GM21367 (cell line): ENCODE data around the gene CDKN1B.
A peak's percentile ranks its signal among the peaks of the same experiment; 100 is the strongest.

Experiments used
- ATAC-seq: cut with Tn5 transposase; IDR thresholded peaks from one replicate; pipeline ENCODE4 v1.9.1; 2021; ENCODE audit not compliant: unreplicated experiment

CDKN1B gene

DNA sequence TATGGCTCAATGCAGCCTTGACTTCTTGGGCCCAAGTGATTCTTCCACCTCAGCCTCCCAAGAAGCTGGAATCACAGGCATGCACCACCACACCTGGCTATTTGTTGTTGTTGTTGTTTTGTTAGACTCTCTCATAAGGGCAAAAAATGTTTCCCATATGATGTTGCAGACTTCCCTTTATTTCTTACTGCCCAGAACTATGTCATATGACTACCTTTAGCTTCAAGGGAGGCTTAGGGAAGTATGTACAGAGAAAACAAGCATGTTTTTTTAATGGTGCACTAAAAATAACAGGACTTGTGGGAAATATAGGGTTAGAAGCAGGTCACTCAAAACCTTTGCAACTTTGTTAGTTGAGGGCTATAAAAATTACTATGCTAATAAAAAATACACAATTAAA is 16.9 kb upstream of the CDKN1B start:
- ATAC-seq: no peak

DNA sequence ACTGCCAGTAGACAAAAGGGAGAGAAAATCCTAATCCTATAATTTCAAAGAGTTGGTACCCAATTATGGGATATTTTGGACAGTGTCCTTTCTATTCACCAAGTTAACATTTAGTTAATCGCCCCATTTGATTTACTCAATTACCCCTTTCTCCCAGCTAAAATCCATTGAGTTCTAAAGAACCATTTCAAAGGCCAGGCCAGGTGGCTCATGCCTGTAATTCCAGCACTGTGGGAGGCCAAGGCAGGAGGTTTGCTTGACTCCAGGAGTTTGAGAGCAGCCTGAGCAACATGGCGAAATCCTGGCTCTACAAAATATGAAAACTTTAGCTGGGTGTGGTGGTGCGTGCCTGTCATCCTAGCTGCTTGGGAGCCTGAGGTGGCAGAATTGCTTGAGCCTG is 15.7 kb upstream of the CDKN1B start:
- no peak for ATAC-seq

- ATAC-seq: peak; percentile 77
Measured at GRCh38 chr12:12704593-12705230, 12.5 kb upstream of the CDKN1B start.

DNA sequence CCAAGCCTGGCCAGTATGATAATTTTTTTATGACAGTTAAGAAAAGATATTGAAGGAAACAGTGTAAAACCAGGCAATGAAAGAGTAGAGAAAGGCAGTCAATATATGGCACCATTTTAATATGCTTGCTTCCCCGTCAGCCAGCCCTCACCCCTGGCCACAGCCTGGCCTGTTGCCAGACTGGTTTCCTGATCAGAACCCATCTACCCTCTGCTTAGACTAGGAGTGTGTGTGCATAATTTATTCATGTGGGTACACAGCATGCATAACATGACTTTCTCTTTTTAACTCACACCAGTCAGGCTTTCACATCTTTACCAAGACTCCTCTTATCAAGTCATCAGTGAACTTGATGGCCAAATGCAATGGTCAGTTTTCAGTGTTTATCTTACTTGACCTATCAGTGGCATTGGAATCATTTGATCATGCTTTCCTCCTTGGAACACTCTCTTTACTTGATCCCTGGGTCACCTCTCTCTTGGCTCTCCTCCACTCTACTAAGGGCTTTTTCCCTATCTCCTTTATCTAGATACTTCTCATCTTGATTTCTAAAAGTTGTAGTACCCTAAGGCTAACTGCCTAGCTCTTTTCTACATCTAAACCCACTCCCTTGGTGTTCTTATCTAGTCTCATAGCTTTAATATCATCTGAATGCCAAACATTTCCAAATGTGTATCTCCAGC is 11.2 kb upstream of the CDKN1B start:
- no peak for ATAC-seq

DNA sequence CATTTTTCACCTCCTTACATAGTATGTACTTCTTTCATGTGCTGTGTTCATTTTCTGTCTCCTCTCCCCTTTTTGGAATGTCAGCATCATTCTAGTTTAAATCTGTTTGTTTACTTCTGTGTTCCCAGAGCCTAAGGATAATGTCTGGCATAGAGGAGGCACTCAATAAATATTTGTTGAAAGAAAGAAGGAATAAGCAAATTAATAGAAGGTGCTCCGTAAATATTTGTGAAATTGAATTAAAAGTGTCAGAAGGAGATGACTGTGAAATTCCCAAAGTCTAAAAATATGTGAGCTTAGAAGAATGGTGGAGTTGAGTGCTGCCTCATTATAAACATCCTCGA is 3.3 kb upstream of the CDKN1B start:
- no peak for ATAC-seq

GRCh38 chr12:12714276-12715021 is 2.7 kb upstream of the CDKN1B start:
- no peak for ATAC-seq

- ATAC-seq: no peak
Measured at GRCh38 chr12:12715128-12715458, 2.1 kb upstream of the CDKN1B start.

DNA sequence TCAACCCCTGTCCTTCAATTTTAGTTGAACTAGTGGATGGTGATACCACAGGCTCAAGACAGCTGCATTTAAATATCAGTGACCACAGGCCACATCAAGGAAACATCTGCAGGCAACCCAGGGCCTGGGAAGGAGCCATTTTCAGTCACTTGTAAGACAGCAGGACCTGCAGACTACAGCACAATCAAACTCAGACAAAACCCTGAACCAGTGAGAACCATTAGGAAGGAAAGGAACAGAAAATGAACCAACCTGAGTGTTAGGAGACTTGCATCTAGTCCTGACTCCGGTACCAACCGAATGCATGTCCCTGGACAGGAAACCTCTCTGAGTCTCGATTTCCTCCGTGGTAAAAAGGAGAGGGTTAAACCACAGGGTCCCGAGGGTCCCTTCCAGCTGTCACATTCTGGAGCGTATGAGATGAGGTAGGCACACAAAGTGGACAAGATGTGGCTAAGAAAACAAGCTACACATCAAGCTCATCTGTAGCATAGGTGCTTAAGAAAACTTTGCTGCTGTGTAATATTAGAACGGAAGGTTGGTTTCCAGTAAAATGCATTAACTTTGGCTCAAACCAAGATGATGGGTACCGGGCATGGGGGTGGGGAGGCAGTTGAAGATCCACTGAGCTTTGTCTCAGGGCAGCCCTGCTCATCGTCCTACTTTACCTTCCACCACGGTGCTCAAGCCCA is 1.6 kb upstream of the CDKN1B start:
- ATAC-seq: no peak

GRCh38 chr12:12716151-12716792 is 896 bp upstream of the CDKN1B start:
- no peak for ATAC-seq

DNA sequence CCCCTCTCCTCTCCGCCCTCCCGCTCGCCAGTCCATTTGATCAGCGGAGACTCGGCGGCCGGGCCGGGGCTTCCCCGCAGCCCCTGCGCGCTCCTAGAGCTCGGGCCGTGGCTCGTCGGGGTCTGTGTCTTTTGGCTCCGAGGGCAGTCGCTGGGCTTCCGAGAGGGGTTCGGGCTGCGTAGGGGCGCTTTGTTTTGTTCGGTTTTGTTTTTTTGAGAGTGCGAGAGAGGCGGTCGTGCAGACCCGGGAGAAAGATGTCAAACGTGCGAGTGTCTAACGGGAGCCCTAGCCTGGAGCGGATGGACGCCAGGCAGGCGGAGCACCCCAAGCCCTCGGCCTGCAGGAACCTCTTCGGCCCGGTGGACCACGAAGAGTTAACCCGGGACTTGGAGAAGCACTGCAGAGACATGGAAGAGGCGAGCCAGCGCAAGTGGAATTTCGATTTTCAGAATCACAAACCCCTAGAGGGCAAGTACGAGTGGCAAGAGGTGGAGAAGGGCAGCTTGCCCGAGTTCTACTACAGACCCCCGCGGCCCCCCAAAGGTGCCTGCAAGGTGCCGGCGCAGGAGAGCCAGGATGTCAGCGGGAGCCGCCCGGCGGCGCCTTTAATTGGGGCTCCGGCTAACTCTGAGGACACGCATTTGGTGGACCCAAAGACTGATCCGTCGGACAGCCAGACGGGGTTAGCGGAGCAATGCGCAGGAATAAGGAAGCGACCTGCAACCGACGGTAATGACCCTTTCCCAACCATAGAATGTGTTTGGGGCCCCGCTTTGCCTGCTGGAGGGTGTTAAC is 615 bp downstream of the CDKN1B start:
- ATAC-seq: no peak

GRCh38 chr12:12718381-12718759 is 1.2 kb downstream of the CDKN1B start:
- no peak for ATAC-seq

GRCh38 chr12:12718853-12719252 is 1.7 kb downstream of the CDKN1B start:
- ATAC-seq: no peak

- ATAC-seq: no peak
Measured at GRCh38 chr12:12719496-12719895, 2.3 kb downstream of the CDKN1B start.

DNA sequence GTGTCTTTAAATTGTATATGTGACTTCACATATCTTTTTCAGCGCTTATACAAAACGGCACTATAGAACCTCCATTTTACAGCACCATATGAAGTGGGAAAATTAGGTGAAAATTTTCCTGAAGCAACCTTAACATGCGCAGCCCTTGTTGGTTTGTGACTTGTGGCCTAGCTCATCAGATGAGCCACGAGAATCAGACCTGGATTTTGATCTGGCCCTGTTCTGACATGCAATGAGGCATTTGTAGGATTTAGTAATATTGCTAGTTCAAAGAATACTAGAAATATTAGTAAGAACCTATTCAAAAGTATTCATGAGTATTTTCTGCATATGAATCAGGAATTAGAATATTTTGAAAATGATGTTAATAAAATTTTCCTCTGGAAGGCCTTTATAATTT is 2.9 kb downstream of the CDKN1B start:
- no peak for ATAC-seq

- no peak for ATAC-seq
Measured at GRCh38 chr12:12720672-12721161, 3.5 kb downstream of the CDKN1B start.

- no peak for ATAC-seq
Measured at GRCh38 chr12:12721176-12721751, 4.1 kb downstream of the CDKN1B start.

GRCh38 chr12:12721814-12722434 is 4.8 kb downstream of the CDKN1B start:
- ATAC-seq: no peak

- ATAC-seq: no peak
Measured at GRCh38 chr12:12722435-12723148, 5.4 kb downstream of the CDKN1B start.

GRCh38 chr12:12723149-12723680 is 6.0 kb downstream of the CDKN1B start:
- ATAC-seq: no peak
